Fibroblast of lung (primary cell): ENCODE results near the gene COMT.

ENCODE experiments used
- EZH2 ChIP-seq: IDR thresholded peaks from 2 replicates; pipeline ENCODE4 v1.5.1; 2012; ENCODE audit warnings: low read length, control low read depth, mild to moderate bottlenecking; ENCODE audit errors: missing control alignments
- TF ChIP-seq, protein P1 (sequence below), 2 donors: IDR thresholded peaks in 1 of 2; conservative IDR thresholded peaks in 1 of 2; 1 replicate in 1 of 2; 2 replicates in 1 of 2; pipeline ENCODE4 v1.5.1; 2011 to 2012; ENCODE audit warnings: low read length in 2 of 2, control low read depth in 1 of 2, inconsistent platforms in 1 of 2, low read depth in 1 of 2, mild to moderate bottlenecking in 1 of 2

DNA sequence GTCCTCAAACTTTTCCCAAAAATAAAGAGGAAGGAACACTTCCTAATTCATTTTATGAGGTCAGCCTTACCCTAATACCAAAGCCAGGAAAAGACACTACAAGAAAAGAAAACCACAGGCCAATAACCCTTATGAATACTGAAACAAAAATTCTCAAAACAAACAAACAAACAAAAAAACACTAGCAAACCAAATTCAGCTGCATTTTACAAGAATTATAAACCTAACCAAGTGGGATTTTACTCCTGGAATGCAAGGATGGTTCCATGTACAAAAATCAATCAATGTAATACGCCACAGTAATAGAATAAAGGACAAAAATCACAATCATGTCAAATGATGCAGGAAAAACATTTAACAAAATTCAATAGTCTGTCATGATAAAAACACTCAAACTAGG is 61.7 kb downstream of the COMT start:
- TF ChIP-seq, protein P1, sequence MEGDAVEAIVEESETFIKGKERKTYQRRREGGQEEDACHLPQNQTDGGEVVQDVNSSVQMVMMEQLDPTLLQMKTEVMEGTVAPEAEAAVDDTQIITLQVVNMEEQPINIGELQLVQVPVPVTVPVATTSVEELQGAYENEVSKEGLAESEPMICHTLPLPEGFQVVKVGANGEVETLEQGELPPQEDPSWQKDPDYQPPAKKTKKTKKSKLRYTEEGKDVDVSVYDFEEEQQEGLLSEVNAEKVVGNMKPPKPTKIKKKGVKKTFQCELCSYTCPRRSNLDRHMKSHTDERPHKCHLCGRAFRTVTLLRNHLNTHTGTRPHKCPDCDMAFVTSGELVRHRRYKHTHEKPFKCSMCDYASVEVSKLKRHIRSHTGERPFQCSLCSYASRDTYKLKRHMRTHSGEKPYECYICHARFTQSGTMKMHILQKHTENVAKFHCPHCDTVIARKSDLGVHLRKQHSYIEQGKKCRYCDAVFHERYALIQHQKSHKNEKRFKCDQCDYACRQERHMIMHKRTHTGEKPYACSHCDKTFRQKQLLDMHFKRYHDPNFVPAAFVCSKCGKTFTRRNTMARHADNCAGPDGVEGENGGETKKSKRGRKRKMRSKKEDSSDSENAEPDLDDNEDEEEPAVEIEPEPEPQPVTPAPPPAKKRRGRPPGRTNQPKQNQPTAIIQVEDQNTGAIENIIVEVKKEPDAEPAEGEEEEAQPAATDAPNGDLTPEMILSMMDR (conservative IDR thresholded peaks at IDR 0.05 in 1 of 2, IDR thresholded peaks at IDR 0.05 in 1 of 2; ENCODE audit: low read depth in 1 of 2, low read length in 2 of 2) = no peak
- no peak for TF ChIP-seq EZH2
